K562 (cell line): ENCODE data around the gene PDE11A. TPM values are rescaled to one million over a fixed set of nuclear protein-coding genes. Genes with fewer than 3 reads are reported as not detected.

ENCODE experiments used
- ATAC-seq: fragments of 200-7000 bp; cut with Tn5 transposase; 3 replicates; pipeline ENCODE4 v1.9.1; 2020; ENCODE audit warnings: moderate library complexity
- BruUV-seq: library from RNA; stranded (reverse); fragments of 400-500 nt; replicated peaks from 2 replicates; lab custom pipeline; 2021; lab: Mats Ljungman, UMichigan
- CTCF ChIA-PET: fragments of 300-600 bp; formaldehyde crosslinking; extraction: SDS; loops from one replicate; lab custom pipeline; 2021; ENCODE audit warnings: low intra/inter-chr PET ratio; lab: Yijun Ruan, JAX
- POLR2A ChIA-PET: fragments of 300-600, 350-650 bp; sonication (Branson Sonifier 250); formaldehyde crosslinking; extraction: SDS; loops from one replicate; lab custom pipeline; 2021; ENCODE audit warnings: antibody characterized with exemption, inconsistent platforms; lab: Yijun Ruan, JAX
- DNase-seq, 4 experiments: peaks; one replicate each; pipeline versions ENCODE4 v3.0.0 to v3.0.0-alpha.2; 2011 to 2018; ENCODE audit warnings: low spot score in 3 of 4, mixed read lengths in 3 of 4; ENCODE audit errors: extremely low read depth in 1 of 4
- FAIRE-seq: peaks from 2 replicates; lab custom pipeline; 2011; peaks lifted over from hg19 to GRCh38; lab: Jason Lieb, UNC
- H2AFZ ChIP-seq: 2 replicates; pipeline ENCODE4 v1.6.0; 2011; ENCODE audit warnings: low read depth, low read length, control low read depth, inconsistent platforms
- H3K27ac ChIP-seq: fragments of 200-600 bp; 3 replicates; pipeline ENCODE4 v1.8.0; 2011; ENCODE audit warnings: low read depth, mild to moderate bottlenecking, control low read depth, inconsistent platforms, low read length, moderate library complexity, mixed read lengths; ENCODE audit errors: extremely low read depth
- H3K27me3 ChIP-seq, 2 experiments: fragments of 300-600 bp in 1 of 2; 2 replicates in 1 of 2; 3 replicates in 1 of 2; pipeline versions ENCODE4 v1.6.0 to v1.8.0; 2011; ENCODE audit warnings: inconsistent platforms in 2 of 2, low read length in 2 of 2, mild to moderate bottlenecking in 1 of 2, mixed read lengths in 1 of 2, moderate library complexity in 1 of 2; ENCODE audit not compliant: control insufficient read depth in 2 of 2, insufficient read depth in 2 of 2
- H3K36me3 ChIP-seq: fragments of 300-600 bp; 3 replicates; pipeline ENCODE4 v1.8.0; 2011; ENCODE audit warnings: mild to moderate bottlenecking, low read length, inconsistent platforms; ENCODE audit not compliant: control insufficient read depth, insufficient read depth
- H3K4me1 ChIP-seq, 2 experiments: fragments of 200-600 bp in 1 of 2; replicated peaks in 1 of 2; 2 replicates in 1 of 2; 3 replicates in 1 of 2; pipeline versions ENCODE4 v1.5.1 to v1.8.0; 2011; ENCODE audit warnings: inconsistent platforms in 2 of 2, low read length in 2 of 2, mild to moderate bottlenecking in 1 of 2, mixed read lengths in 1 of 2, moderate library complexity in 1 of 2; ENCODE audit not compliant: control insufficient read depth in 2 of 2, insufficient read depth in 2 of 2
- H3K4me2 ChIP-seq: 2 replicates; pipeline ENCODE4 v1.6.1; 2011; ENCODE audit warnings: low read length, control low read depth, inconsistent platforms, mixed read lengths; ENCODE audit not compliant: insufficient read depth
- H3K4me3 ChIP-seq: fragments of 200-600 bp; sonication (generic), shearing (Covaris generic); 2 replicates; pipeline ENCODE4 v1.5.1; 2016; ENCODE audit warnings: control low read depth, inconsistent platforms
- H3K79me2 ChIP-seq: fragments of 200-600 bp; 3 replicates; pipeline ENCODE4 v1.8.0; 2011; ENCODE audit warnings: low read length, inconsistent platforms; ENCODE audit not compliant: control insufficient read depth, insufficient read depth
- H3K9ac ChIP-seq, 2 experiments: 2 replicates each; pipeline versions ENCODE4 v1.6.0 to v1.6.1; 2011; ENCODE audit warnings: low read depth in 2 of 2, low read length in 2 of 2, control low read depth in 1 of 2, inconsistent platforms in 1 of 2, mild to moderate bottlenecking in 1 of 2, mixed read lengths in 1 of 2; ENCODE audit not compliant: insufficient read depth in 1 of 2
- H3K9me1 ChIP-seq: one replicate; pipeline ENCODE4 v1.6.0; 2011; ENCODE audit warnings: inconsistent platforms, mild to moderate bottlenecking, low read length, moderate library complexity; ENCODE audit not compliant: control insufficient read depth, insufficient read depth
- H3K9me3 ChIP-seq: replicated peaks from 2 replicates; pipeline ENCODE4 v1.5.1; 2011; ENCODE audit warnings: low read depth, low read length, inconsistent platforms; ENCODE audit not compliant: control insufficient read depth, insufficient read depth
- H4K20me1 ChIP-seq: replicated peaks from 2 replicates; pipeline ENCODE4 v1.6.1; 2011; ENCODE audit warnings: low read length, inconsistent platforms, mixed read lengths; ENCODE audit not compliant: control insufficient read depth, insufficient read depth
- ETV5 ChIP-seq: sonication (generic); formaldehyde crosslinking; IDR thresholded peaks from 2 replicates; pipeline ENCODE4 v1.4.0; 2020; ENCODE audit warnings: low read depth, mild to moderate bottlenecking, missing genetic modification reagents
- GATA2 ChIP-seq: sonication (generic); formaldehyde crosslinking; IDR thresholded peaks from 2 replicates; pipeline ENCODE4 v1.4.0; 2020; ENCODE audit warnings: mild to moderate bottlenecking, missing genetic modification reagents
- HDAC3 ChIP-seq: fragments of 450-650 bp; IDR thresholded peaks from 2 replicates; pipeline ENCODE4 v1.6.1; 2018; ENCODE audit warnings: borderline replicate concordance, mild to moderate bottlenecking, moderate library complexity; ENCODE audit not compliant: partially characterized antibody
- NR2C1 ChIP-seq, 2 experiments: fragments of 450-650 bp; IDR thresholded peaks; 2 replicates each; pipeline ENCODE4 v1.6.1; 2017; ENCODE audit warnings: mild to moderate bottlenecking in 2 of 2, antibody characterized with exemption in 1 of 2, inconsistent platforms in 1 of 2, missing compliant biosample characterization in 1 of 2, missing genetic modification characterization in 1 of 2
- PHF21A ChIP-seq: fragments of 450-650 bp; IDR thresholded peaks from 2 replicates; pipeline ENCODE4 v1.6.1; 2017; ENCODE audit warnings: low read depth, borderline replicate concordance
- THRAP3 ChIP-seq: fragments of 450-650 bp; IDR thresholded peaks from 2 replicates; pipeline ENCODE4 v1.6.1; 2016; ENCODE audit warnings: mild to moderate bottlenecking, inconsistent platforms, borderline replicate concordance
- TRIM28 ChIP-seq: fragments of 450-650 bp; IDR thresholded peaks from 2 replicates; pipeline ENCODE4 v1.6.1; 2017
- ZNF785 ChIP-seq: fragments of 250-450 bp; sonication (Bioruptor Pico); IDR thresholded peaks from 2 replicates; pipeline ENCODE4 v1.4.0; 2020; ENCODE audit warnings: mild to moderate bottlenecking
- WGBS: fragments of 100-300 bp; shearing (Covaris generic); methylation state at CpG from one replicate; pipeline ENCODE4 v1.1.6; 2016; ENCODE audit warnings: low coverage, mixed read lengths; ENCODE audit not compliant: insufficient coverage; ENCODE audit errors: missing lambda C conversion rate; 5-methylcytosine and 5-hydroxymethylcytosine counted together
- in situ Hi-C: fragments of 300-500 bp; cut with MboI; formaldehyde crosslinking; loops from 4 replicates; pipeline ENCODE4 v1.15.0; 2018; ENCODE audit warnings: inconsistent platforms, mixed read lengths
- intact Hi-C: fragments of 100-400 bp; cut with micrococcal nuclease; formaldehyde crosslinking; loops from 2 replicates; pipeline ENCODE4 v1.14.2; 2022
- polyA plus RNA-seq, 8 experiments: library from polyadenylated mRNA; depleted of rRNA in 4 of 8; stranded (reverse) in 5 of 8; unstranded in 3 of 8; fragments of >200 nt; fragmentation: Nextera tagmentation in 2 of 8; fragmentation: Illumina TruSeq in 1 of 8; extraction: Ambion mirVana in 2 of 8; extraction: Trizol in 1 of 8; gene quantifications; 2 replicates each; pipeline versions ENCODE4 v1.2.1 to v1.2.3, GENCODE V29; 2011 to 2014; ENCODE audit warnings: inconsistent platforms in 1 of 8, missing spikeins in 1 of 8
- total RNA-seq, 7 experiments: library from RNA; depleted of rRNA in 6 of 7; stranded (reverse); fragments of >200 nt in 6 of 7; fragmentation: Illumina TruSeq in 2 of 7; extraction: Trizol in 2 of 7; gene quantifications; 2 replicates each; pipeline versions ENCODE4 v1.2.1 to v1.2.3, GENCODE V29; 2011 to 2021; ENCODE audit warnings: low replicate concordance in 1 of 7
- TF ChIP-seq, protein P1 (sequence below): fragments of 250-450 bp; sonication (Bioruptor Pico); IDR thresholded peaks from 2 replicates; pipeline ENCODE4 v1.5.0; 2021; ENCODE audit warnings: mild to moderate bottlenecking, moderate library complexity
- TF ChIP-seq, protein P2 (sequence below), 2 experiments: fragments of 450-650 bp in 1 of 2; sonication (generic) in 1 of 2; formaldehyde crosslinking; conservative IDR thresholded peaks; 2 replicates each; pipeline versions ENCODE4 v1.4.0 to v1.8.1; 2020 to 2022; ENCODE audit warnings: mild to moderate bottlenecking in 1 of 2, missing genetic modification reagents in 1 of 2
- TF ChIP-seq, protein P3 (sequence below): fragments of 200-800 bp; sonication (Bioruptor generic); IDR thresholded peaks from 2 replicates; pipeline ENCODE4 v1.6.1; 2016; ENCODE audit warnings: missing genetic modification characterization, missing compliant biosample characterization

PDE11A gene
- total and polyA plus RNA-seq, 9 of the 15 experiments (the other 6 are each of a cell fraction or from before 2014, with no cell fraction given) = 3.2 to 22.1 (median 5.7) TPM

DNA sequence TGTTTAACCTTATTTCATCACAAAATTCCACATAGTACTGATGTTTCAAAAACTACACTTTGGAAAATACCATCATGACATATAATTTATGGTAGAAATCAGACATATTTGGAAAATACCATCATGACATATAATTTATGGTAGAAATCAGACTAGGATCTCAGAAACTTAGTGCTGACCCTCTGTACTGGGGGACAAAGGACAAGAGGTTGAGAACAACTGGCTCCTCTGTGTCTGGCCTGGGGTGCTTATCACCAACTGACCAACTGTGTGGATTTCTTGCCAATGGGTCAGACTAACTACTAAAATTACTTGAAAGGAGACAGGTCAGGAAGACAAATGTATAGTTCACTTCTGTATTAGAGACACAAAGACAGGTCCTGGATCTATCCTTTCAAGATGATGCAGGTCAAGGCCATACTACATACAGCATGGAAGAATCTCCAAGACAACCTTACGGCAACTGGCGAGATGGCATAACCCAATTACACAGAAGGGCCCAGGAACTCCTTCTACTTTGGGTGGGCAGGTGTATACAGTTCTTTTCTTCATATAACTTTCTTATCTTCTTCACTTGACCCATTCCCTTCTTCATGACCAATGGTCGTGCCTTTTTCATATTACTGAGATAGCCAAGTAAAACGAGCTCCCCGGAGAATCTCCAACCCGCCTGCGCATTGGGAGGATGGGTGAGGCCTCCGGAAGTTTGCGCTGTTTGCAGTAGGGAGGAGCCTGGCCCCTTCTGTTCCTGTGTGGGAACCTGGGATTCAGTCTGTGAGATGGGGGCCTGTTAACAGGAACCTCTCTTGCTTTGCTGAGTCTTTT lies 389.5 kb downstream of the PDE11A start:
- Histone ChIP-seq H3K79me2 (no peaks in the 10 kb centered on the region), H3K36me3 (no peaks in the 10 kb centered on the region), H3K9me1 (no peaks in the 10 kb centered on the region), H3K4me3 (no peak overlapping the region), H3K27me3 (no peaks in the 10 kb centered on the region), H3K4me2 (peak overlapping the region; percentile 42; the same call in 1 of the 2 replicates), H3K9me3 (no peaks in the 10 kb centered on the region), H4K20me1 (no peaks in the 10 kb centered on the region), H2AFZ (peak overlapping the region; percentile 85), H3K27ac (peak overlapping the region; percentile 56), H3K9ac (peak overlapping the region in 1 of 2 experiments; percentile 24; a peak in 1 of 4 replicates), H3K4me1 (peaks cover 12 to 43% of the 10 kb centered on the region in 2 experiments)
- CTCF ChIA-PET = interaction anchor here (0.8 kb wide), 1 partner anchor 30 kb away, joined by 3 read pairs; no protein-coding TSS in a partner anchor
- POLR2A ChIA-PET = no interaction called here
- ATAC-seq (peak; percentile 82), DNase-seq (peak in 2 of 4 experiments; percentile 48 to 57), FAIRE-seq (peak; percentile 67)
- in situ Hi-C loops = no loop called here
- no TSS peak for BruUV-seq
- intact Hi-C loops = no loop called here
- 18% methylated on average over 9 of the region's 9 CpGs for WGBS
- TF ChIP-seq TRIM28 (no peak), ETV5 (CRISPR knock-in tag) (no peak), PHF21A (no peak), HDAC3 (no peak), ZNF785 (CRISPR knock-in tag) (no peak), THRAP3 (no peak), GATA2 (CRISPR knock-in tag) (no peak), NR2C1 (IDR thresholded peaks at IDR 0.05) (no peak), NR2C1 (tag; IDR thresholded peaks at IDR 0.05) (no peak)
- TF ChIP-seq, protein P1, sequence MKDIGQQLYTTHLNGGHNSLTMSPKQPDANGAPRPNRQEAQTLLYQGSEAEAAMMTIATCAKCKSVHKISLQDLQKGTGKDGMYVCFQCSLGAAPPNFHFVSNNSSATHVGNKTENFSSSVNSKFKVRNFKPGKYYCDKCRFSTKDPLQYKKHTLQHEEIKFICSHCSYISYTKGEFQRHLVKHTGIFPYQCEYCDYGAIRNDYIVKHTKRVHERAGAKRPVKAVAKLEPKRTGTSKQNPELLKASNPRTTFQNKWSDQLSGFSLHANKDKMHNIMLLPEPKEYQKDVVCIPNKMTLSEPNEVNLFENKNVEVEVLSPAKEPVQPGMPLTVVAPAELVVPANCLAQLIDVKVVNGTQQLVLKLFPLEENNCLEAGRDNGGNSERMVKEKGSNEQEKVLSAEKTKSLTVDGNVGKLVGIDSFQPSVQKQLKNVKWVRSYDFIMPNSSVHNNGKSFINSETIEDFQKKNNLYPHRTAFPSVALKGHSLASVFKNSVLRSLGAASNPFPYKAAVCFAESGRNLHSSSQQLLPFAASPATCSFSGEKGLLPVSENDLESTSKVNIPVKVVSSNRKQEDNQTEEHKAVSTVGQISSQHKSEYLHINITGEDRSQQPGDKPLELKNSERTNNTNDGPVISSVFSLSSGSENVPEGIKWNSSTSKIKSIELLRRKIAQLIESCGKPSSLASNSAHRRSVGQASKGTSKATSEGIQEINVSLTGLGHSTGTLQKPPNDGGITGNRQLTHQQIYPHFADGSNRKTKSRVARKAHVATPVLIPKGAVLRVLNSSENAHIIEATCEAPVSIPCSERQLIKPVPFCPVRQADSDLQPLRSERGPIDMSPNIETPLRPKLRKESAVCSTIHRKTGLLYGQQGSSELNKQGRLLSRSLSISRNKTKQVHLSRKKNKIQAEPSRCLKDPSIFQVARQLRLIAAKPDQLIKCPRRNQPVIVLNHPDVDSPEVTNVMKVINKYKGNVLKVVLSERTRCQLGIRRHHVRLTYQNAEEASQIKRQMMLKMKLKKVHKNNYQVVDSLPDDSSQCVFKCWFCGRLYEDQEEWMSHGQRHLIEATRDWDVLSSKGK (CRISPR knock-in tag) = no peak
- TF ChIP-seq, protein P2, sequence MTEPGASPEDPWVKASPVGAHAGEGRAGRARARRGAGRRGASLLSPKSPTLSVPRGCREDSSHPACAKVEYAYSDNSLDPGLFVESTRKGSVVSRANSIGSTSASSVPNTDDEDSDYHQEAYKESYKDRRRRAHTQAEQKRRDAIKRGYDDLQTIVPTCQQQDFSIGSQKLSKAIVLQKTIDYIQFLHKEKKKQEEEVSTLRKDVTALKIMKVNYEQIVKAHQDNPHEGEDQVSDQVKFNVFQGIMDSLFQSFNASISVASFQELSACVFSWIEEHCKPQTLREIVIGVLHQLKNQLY (CRISPR knock-in tag; conservative IDR thresholded peaks at IDR 0.05) = no peak
- TF ChIP-seq, protein P3, sequence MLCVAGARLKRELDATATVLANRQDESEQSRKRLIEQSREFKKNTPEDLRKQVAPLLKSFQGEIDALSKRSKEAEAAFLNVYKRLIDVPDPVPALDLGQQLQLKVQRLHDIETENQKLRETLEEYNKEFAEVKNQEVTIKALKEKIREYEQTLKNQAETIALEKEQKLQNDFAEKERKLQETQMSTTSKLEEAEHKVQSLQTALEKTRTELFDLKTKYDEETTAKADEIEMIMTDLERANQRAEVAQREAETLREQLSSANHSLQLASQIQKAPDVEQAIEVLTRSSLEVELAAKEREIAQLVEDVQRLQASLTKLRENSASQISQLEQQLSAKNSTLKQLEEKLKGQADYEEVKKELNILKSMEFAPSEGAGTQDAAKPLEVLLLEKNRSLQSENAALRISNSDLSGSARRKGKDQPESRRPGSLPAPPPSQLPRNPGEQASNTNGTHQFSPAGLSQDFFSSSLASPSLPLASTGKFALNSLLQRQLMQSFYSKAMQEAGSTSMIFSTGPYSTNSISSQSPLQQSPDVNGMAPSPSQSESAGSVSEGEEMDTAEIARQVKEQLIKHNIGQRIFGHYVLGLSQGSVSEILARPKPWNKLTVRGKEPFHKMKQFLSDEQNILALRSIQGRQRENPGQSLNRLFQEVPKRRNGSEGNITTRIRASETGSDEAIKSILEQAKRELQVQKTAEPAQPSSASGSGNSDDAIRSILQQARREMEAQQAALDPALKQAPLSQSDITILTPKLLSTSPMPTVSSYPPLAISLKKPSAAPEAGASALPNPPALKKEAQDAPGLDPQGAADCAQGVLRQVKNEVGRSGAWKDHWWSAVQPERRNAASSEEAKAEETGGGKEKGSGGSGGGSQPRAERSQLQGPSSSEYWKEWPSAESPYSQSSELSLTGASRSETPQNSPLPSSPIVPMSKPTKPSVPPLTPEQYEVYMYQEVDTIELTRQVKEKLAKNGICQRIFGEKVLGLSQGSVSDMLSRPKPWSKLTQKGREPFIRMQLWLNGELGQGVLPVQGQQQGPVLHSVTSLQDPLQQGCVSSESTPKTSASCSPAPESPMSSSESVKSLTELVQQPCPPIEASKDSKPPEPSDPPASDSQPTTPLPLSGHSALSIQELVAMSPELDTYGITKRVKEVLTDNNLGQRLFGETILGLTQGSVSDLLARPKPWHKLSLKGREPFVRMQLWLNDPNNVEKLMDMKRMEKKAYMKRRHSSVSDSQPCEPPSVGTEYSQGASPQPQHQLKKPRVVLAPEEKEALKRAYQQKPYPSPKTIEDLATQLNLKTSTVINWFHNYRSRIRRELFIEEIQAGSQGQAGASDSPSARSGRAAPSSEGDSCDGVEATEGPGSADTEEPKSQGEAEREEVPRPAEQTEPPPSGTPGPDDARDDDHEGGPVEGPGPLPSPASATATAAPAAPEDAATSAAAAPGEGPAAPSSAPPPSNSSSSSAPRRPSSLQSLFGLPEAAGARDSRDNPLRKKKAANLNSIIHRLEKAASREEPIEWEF (CRISPR knock-in tag) = no peak
